Spleen (tissue), 7 donors: Measurements from ENCODE around the gene HFM1.

Experiments used
- POLR2A ChIP-seq, 3 donors: fragments of 450-650 bp; IDR thresholded peaks; one replicate each; pipeline ENCODE4 v1.5.1; 2017; ENCODE audit warnings: antibody characterized with exemption in 3 of 3, mild to moderate bottlenecking in 1 of 3
- POLR2AphosphoS5 ChIP-seq, 3 donors: sonication (generic); formaldehyde crosslinking; IDR thresholded peaks; one replicate each; pipeline ENCODE4 v1.5.1; 2017; ENCODE audit warnings: antibody characterized with exemption in 3 of 3
- TF ChIP-seq, protein P1 (sequence below), 11 experiments: fragments of 200-600 bp in 7 of 11; fragments of 450-650 bp in 4 of 11; sonication (generic) in 4 of 11; IDR thresholded peaks in 8 of 11; conservative IDR thresholded peaks in 3 of 11; 1 replicate in 7 of 11; 2 replicates in 4 of 11; pipeline versions ENCODE4 v1.4.0 to v1.8.0; 2016 to 2021; ENCODE audit warnings: antibody characterized with exemption in 11 of 11, inconsistent platforms in 4 of 11, mild to moderate bottlenecking in 1 of 11
- donor health status: DM: no; HTN: no; CAD: no; lungs with moderate emphysema.
- donor health status: DM: no; HTN: no; CAD: no.
- donor health status: DM: no; HTN: no; CAD: no.

DNA sequence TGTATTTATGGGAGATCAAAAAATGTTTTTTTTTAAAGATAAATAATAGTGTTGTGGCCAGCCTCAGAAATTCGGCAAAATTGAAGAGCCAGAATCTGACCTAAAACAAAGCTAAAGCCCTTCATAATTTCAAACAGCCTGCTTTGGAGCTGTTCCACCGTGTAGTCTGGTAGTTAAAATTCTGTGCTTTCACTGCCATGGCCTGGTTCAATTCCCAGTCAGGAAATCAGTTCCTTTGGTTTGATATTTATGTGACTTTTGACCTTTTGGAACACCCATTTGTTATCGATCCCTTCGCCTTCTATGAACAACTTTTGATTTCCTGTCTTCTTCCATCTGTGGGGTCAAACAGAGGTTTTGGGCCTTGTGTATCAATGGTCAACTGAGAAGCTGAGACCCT, 179.8 kb downstream of the HFM1 start:
- TF ChIP-seq, protein P1, sequence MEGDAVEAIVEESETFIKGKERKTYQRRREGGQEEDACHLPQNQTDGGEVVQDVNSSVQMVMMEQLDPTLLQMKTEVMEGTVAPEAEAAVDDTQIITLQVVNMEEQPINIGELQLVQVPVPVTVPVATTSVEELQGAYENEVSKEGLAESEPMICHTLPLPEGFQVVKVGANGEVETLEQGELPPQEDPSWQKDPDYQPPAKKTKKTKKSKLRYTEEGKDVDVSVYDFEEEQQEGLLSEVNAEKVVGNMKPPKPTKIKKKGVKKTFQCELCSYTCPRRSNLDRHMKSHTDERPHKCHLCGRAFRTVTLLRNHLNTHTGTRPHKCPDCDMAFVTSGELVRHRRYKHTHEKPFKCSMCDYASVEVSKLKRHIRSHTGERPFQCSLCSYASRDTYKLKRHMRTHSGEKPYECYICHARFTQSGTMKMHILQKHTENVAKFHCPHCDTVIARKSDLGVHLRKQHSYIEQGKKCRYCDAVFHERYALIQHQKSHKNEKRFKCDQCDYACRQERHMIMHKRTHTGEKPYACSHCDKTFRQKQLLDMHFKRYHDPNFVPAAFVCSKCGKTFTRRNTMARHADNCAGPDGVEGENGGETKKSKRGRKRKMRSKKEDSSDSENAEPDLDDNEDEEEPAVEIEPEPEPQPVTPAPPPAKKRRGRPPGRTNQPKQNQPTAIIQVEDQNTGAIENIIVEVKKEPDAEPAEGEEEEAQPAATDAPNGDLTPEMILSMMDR (IDR thresholded peaks at IDR 0.05 in 8 of 11, conservative IDR thresholded peaks at IDR 0.05 in 3 of 11), result no peak
- TF ChIP-seq POLR2A (IDR thresholded peaks at IDR 0.05) (no peak), POLR2AphosphoS5 (IDR thresholded peaks at IDR 0.05) (no peak)
